Dermis microvascular lymphatic vessel endothelial cell (primary cell): Measurements from ENCODE around the gene TRIM47. TPM values are rescaled to one million over a fixed set of nuclear protein-coding genes. Genes with fewer than 3 reads are reported as not detected.

Source experiments
- DNase-seq, 2 donors: peaks; one replicate each; pipeline versions ENCODE4 v3.0.0 to v3.0.0-alpha.2; 2010; ENCODE audit warnings: low read depth in 2 of 2
- total RNA-seq: library from RNA; depleted of rRNA; stranded (reverse); fragments of >200 nt; gene quantifications from 2 replicates; pipeline ENCODE4 v1.2.1, GENCODE V29; 2014

TRIM47 gene, protein sequence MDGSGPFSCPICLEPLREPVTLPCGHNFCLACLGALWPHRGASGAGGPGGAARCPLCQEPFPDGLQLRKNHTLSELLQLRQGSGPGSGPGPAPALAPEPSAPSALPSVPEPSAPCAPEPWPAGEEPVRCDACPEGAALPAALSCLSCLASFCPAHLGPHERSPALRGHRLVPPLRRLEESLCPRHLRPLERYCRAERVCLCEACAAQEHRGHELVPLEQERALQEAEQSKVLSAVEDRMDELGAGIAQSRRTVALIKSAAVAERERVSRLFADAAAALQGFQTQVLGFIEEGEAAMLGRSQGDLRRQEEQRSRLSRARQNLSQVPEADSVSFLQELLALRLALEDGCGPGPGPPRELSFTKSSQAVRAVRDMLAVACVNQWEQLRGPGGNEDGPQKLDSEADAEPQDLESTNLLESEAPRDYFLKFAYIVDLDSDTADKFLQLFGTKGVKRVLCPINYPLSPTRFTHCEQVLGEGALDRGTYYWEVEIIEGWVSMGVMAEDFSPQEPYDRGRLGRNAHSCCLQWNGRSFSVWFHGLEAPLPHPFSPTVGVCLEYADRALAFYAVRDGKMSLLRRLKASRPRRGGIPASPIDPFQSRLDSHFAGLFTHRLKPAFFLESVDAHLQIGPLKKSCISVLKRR
- 58.4 and 74.0 TPM in 2 replicates for total RNA-seq

DNA sequence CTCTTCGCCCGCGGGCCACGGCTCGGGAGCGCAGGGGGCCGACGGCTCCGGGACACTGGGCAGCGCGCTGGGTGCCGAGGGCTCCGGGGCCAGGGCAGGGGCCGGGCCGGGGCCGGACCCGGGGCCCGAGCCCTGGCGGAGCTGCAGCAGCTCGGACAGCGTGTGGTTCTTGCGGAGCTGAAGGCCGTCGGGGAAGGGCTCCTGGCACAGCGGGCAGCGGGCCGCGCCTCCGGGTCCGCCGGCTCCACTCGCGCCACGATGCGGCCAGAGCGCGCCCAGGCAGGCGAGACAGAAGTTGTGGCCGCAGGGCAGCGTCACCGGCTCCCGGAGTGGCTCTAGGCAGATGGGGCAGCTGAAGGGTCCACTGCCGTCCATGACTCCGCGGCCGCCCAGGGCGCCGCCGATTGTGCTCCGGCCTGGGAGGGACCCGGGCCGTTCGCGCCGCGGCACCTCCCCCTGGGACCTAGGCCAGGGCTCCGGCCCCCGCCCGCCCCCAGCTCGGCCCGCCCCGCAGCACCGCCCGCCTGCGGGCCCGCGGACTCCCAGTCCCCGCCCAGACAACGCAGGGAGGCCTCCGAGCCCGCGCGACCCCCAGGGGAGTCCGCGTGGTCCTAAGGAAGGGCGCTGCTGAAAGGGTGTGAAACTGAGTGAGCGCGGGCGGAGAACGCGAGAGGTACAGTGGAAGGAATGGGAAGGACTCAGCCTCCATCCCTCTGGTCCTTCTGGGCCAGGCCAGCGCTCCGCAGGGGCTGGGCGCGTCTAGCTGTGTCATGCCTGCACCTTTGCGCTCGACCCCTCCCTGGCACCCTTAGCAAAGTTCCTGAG is at the start of gene TRIM47:
Gene TRIM47, minus strand, starts transcription at position 408 of the 825 bp plus-strand sequence. Its CDS starts 33 bp downstream, at position 375.
- peak in 1 of 2 donors; percentile 82 for DNase-seq

DNA sequence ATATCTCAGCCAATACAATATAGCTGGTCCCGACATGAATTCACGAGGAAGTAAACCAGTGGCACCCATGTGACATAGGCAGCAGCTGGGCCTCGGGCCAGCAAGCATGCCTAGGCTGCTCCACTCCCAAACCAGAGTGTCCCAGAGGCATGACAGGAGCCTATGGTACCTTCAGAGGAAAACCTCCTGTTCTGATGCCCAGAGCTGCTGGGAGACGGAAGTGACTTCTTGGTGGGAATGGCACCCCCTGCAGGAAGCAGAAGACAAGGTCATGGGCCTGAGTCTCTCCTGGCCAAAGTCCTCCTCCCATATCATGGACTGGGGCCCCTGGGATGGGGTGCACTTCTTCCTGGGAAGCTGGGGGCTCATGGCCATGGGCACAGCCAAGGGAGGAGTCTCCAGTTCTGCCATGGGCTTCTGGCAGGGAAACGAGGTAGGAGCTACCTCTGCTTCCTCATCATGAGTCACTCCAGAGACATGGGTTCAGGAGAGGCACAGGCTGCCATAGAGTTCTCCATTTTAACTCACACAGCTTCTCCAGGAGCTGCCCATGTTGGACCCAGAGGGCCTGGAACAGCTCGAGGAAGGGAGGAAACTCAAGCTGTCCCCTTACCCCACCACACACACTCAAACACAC is 49.0 kb upstream of the TRIM47 start:
- peak in 1 of 2 donors; percentile 30 for DNase-seq

DNA sequence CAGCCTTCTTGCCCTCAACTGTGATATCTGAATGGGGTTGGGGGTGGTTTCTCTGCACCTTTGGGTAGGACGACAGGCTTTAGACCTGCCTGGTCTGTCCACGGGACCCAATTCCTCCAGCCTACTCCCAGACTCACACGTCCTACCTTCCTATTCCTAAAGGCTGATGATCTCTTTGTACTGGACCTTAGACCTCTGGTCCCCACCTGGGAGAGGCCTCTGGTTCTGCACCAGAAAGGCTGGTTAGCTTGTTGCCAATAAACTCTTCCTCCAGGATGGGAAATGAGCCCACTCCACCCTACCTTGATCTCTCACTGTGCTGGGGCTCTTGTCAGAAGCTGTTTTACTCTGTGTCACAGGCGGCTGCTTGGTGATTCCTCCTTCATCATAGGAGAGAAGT is 48.1 kb upstream of the TRIM47 start:
- no peak for DNase-seq

DNA sequence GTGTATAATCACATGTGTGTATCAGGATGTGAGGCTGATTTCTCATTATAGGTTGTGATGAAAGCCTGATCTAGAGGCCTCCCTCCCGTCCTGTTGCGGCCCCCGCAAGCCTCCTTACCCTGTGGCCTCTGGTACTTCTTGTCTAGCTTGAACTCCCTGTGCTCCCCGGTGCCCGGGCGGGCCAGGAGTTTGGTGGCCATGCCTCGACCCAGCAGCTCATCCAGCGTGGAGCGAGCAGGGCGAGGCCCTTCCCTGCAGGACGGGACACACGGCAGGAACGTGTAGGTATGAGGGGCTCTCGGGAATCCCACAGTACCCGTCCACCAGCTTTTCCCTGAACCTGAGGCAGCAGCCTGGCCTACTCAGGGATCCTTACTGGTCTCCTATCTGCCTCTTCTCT is 47.5 kb upstream of the TRIM47 start:
- DNase-seq: no peak

DNA sequence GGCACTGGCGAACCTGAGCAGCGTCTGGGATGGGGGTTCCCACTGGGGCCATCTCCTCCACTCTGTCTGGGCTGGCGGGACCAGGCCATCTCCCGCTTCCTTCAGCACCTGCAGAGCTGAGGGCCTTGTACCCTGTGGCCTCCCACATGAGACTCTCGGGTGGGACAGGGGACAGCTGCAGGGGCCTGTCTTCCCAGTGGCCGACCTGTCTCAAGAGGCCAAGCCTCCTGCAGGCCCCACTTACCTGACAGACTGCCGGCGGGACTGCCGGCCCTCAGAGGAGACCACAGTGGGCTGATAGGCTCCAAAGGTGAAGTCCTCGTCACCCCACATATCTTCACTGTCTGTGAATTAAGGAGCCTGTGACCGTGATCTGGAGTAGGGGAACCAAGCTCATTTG is 46.7 kb upstream of the TRIM47 start:
- no peak for DNase-seq

DNA sequence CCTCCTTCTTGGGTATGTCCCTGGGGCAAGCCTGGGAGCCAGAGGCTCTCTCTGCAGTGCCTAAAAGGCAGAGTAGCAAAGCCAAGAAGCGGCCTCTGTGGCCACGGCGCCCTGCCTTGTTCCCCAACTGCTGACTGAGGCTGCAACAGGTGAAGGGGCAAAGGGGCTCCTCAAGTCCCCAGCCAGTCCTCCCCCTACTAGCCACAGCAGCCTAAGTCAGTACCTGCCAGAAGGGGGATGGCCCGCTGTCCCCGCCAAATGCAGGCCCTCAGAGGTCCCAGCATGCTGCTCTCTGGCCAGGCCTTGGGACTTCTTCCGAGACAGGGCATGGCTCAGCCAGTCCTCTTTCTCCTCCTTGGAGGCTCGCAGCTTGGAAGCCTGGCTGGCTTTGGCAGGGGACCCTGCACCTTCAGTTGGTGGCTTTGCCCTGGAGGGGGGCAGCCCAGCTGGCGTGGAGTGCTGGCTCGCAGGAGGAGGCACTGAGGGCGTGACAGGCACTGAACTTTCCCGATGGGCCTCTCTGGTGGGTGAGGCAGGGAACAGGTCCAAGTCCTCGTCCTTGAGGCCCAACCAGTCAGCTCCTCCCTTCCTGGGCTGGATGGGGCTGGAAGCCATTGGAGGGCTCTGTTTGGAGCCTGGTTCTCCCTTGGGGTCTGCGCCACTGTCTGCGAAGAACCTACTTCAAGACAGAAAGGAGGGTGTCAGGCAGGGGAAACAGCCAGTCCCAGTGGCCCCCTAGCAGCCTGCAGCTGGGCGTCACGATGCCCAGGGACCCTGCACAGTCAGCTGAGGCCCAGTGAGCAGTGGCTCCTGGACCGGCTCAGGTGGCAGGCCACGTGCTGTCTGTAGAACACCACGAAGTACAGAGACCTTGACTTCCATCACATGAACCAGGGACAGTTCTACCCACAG is 44.8 kb upstream of the TRIM47 start:
- DNase-seq: no peak

DNA sequence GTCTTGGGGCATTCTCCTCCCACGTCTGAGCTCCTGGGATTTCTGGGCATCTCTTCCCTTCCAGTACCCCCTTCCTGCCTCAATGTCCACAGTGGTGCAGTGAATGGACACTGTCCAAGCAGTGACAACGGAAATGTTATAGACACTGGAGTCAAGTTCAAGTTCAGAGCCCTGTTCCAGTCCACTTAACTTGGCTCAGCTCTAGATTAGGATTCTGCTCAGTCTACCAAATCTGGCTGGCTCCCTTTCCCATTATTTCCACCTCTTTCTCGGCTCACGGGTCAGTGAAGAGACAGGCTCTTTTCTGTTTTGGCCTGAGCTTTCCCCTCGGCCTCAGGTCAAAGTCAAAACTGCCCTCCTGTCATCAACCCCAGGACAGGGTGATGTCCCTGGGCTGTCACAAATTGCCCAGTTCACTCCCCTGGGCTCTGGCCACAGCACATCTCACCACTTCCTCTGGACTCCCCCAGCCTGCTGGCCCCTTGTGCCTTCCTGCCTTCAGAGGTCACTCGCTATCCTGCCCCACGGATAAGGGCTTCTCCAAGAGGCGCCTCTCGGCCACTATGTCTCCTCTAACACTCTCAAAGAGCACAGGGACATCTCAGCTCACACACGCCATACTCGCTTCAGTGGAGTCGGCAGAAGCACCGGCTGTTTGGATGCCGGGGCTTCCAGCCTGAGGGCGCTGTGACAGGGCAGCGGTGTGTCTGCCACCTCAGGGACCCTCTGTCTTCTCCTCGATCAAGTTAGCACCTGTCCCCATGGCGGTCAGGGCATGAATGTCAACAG is 44.0 kb upstream of the TRIM47 start:
- DNase-seq: no peak

DNA sequence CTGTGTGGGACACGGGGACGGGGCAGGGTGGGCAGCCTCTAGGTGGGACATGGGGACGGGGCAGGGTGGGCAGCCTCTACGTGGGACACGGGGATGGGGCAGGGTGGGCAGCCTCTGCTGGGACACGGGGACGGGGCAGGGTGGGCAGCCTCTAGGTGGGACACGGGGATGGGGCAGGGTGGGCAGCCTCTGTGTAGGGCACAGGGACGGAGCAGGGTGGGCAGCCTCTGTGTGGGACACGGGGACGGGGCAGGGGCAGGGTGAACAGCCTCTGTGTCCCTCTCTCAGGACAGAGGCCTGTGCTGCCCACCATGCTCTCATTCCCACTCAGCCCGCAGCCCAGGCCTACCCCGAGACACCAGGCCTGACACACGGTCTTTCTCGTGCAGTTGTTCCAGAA is 43.2 kb upstream of the TRIM47 start:
- DNase-seq: no peak

DNA sequence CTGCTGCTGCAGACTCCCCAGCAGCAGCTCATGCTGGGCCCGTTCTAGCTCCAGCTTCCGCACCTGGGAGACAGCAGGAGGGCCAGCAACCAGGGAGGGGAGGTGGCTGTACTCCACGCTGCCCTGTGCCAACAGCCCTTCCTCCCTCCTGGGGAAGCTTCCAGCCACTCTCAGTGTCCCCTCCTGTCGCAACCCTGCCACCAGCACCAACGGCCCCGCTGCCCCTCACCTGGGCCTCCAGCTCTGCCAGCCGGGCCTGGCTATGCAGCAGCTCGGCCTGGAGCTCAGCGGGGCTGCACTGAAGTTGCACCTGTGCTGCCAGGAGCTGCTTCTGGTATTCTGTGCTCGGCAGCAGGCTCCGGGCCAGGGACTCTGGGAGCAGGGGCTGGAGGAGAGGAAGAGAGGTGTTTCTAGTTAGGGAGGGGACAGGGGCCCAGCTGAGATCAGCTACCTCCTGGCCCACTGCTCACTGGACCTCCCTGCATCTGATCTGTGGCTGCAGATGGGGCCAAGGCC is 41.7 kb upstream of the TRIM47 start:
- no peak for DNase-seq

DNA sequence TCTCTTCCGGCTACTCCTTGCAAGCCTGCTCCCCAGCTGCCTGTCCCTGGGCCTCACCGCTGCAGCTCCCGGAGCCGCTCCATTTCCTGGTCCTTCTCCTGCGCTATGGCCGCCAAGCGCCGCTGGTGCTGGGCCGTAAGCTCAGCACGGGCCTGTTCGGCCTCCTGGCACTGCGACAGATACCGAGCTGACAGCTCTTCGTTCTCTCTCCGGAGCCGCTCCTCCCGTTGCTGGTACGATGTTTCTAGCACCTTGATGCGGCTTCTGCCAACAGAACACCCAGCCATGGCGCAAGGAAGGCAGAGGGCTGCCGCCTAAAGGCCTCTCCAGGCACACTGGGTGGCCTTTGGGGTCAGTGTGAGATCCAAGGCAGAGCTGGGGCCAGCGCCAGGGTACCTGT is 41.2 kb upstream of the TRIM47 start:
- no peak for DNase-seq

DNA sequence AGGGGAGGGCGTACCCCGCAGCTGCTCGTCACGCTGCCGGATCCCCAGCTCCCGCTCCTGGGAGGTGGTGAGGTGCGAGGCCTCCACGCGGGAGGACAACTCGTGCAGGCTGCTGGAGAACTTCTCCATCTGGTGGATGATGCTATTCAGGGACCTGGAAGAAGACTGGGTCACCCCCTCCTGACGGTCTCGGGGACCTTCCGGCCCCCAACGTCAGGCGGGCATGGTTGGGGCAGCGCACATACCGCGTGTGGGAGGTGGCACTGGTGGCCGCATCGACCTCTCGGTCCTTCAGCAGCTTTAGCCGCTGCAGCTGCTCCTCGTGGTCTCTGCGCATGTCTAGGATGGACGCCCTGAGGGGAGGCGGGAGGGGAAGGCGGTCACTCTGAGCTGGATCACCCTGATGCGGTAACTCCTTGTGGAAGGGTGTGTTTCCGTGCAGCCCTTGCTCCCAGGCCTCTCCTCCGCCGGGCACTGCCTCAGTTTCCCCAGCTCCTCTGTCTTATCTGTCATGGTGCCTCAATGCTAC is 39.6 kb upstream of the TRIM47 start:
- no peak for DNase-seq

DNA sequence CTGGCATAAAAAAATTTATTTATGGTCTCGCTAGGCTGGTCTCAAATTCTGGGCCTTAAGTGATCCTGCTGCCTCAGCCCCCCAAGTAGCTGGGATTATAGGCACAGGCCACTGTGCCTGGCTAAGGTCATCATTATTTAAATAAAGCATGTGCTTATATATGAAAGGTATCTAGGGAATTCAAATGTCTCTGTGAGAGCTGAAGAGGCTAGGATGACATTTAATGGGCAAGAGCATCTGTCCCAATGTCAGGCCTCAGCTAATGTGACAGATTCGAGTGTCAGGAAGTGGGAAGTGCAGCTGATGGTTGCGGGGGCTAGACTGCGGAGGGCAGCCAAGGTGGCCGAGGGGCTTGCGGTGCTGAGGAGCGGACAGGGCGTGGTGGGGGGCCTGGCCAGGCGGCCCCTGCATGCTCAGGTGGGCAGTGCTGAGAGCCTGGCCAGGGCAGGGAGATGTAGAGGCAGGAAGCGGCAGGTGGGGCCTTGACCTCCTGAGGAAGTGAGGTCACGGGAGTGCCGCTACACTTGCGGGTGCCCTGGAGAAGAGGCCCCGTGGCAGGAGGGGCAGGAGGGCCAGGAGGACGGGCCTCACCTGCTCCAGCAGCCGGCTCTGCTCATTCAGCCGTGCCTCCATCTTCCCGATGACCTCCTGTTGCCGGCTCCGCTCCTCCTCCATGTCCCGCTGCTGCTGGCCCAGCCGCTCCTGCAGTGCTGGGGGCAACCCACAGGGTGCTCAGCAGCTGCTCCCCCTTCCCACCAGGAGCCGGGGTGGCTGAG is 38.9 kb upstream of the TRIM47 start:
- DNase-seq: no peak

DNA sequence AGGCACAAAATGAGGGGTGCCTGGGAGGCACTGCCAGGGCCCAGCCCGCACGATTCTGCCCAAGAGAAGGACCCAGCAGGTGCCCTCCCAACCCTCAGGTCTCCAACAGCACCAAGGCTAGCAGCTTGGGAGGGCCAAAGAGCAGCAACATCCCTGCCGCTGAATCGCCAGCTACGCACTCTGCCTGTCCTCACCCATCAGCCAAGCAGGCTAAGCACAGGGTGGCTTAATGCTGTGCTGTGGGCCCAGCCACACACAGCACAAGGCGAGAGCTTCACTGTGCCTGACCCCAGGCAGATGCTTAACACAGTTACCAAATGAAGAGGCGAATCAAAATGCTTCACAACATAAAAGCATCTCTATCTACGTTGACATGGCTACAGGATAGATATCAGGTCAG is 36.9 kb upstream of the TRIM47 start:
- DNase-seq: no peak

DNA sequence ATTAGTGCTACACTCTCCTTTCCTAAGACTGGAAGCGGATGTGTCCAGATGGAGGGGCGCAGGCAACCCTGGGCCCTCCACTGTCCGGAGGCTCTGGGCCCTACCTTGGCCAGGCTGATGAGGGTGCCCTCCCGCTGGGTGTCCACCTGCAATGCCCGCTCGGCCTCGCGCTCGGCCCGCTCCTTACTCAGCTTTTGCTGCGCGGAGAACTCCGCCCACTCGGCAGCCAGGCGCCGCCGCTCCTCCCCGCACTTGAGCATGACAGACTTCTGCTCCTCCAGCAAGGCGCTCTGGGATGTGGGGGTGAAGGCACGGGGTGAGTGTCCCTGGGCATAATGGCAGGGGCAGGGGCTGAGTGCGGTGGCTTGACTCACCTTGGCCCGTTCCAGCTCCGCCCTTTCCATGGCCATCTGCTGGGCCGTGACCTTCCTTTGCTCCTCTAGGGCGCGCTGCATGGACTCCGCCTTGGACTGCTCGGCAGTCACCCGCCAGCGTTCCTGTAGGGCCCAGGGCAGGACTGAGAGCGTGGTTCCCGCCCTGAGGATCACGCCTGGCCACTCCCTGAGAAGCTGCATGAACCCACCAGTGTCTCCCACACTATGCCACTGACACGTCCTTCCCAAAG is 36.4 kb upstream of the TRIM47 start:
- no peak for DNase-seq

DNA sequence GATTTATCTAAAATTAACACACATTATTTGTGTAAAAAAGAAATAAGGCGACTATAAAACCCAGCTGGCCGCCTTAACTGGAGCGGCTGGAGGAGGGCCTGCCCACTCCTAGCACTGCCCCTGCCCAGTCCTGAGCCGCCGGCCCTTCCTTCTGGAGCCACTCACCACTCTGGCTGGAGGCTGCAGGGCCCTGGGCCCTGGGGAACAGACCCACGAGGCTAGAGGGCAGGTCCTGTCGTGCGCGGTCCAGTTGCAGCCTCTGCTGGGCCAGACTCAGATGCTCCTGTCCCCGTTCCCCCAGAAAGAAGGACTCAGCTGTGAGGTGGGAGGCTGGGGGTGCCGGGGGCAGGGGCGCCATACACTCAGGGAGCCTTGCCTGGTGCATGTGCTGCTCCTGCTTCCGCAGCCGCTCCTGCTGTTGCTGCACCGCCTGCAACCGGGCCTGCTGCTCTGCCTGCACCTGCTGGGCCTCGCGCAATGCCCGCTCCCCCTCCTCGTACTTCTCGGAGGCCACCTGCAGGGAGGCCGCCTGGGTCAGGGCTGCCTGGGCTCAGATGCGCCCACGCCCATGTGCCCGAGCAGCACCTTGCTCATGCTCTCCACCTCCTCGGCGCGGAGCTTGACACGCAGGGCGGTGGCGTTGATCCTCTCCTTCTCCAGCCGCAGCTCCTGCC is 35.3 kb upstream of the TRIM47 start:
- DNase-seq: no peak

DNA sequence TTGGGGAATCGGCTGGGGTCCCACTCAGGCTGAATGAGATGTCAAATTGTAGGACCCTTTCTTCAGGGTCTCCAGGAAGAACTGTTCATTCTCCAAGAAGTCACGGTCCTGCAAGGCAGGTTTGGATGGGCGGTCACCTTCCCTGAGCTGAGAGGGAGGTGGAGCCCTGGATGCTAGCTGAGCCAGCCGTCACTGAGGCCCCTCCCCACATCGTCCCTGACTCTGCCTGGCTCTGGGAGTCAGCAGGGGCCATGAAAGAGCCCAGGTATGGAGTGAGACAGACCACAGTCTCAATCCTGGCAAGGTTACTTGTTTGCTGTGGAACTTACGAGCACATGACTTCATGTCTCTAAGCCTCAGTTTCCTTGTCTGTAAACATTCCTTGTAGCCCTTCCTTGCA is 32.3 kb upstream of the TRIM47 start:
- no peak for DNase-seq

DNA sequence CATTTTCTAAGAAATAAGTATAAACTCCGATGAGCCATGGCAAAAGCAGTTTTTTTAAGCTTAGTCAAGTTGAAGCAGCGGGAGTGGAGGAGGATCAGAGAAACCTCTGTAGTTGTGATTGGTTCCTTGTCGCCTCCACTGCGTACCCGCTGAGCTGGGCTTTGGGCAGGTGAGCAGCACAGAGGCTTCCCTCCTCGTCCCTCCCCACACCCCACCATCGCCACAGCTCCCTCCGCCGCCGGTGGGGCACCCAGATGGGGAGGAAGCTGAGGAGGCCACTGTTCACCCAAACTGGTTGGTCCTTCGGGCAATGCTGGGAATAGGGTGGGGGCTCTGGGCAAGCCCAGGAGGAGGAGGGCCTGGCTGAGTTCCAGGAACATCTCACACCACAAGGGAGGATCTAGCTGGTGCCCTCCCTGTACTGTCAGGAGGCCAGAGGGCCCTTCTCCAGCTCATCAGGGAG is 31.5 kb upstream of the TRIM47 start:
- no peak for DNase-seq
